Stimulated activated CD4-positive, alpha-beta T cell treated with anti-CD3 and anti-CD28 coated beads, TNF-alpha, amount 100 ng/mL, for 1 hour (primary cell): ENCODE results near the gene FLNC.

Source experiments
- DNase-seq, 3 donors: peaks; one replicate each; pipeline ENCODE4 v3.0.0-alpha.2; 2020; ENCODE audit warnings: low read depth in 3 of 3, low spot score in 1 of 3

Gene FLNC

GRCh38 chr7:128831994-128832879, 2.0 kb downstream of the FLNC start:
- no peak for DNase-seq

DNA sequence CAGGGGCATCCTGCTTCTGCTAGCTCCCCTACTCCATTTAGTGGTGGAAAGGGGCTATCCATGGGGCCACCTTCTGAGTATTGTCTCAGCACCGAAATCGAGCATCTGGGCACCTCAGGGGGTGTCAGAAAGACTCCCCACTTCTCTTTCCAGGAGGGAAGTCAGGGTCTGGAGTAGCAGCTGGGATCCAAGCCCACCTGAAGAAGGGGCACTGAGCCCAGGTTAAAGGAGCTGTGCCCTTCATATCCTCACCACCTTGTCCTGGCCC, 2.6 kb downstream of the FLNC start:
- no peak for DNase-seq

- no peak for DNase-seq
Measured at GRCh38 chr7:128833148-128833945, 3.1 kb downstream of the FLNC start.

- no peak for DNase-seq
Measured at GRCh38 chr7:128833946-128834325, 3.7 kb downstream of the FLNC start.

DNA sequence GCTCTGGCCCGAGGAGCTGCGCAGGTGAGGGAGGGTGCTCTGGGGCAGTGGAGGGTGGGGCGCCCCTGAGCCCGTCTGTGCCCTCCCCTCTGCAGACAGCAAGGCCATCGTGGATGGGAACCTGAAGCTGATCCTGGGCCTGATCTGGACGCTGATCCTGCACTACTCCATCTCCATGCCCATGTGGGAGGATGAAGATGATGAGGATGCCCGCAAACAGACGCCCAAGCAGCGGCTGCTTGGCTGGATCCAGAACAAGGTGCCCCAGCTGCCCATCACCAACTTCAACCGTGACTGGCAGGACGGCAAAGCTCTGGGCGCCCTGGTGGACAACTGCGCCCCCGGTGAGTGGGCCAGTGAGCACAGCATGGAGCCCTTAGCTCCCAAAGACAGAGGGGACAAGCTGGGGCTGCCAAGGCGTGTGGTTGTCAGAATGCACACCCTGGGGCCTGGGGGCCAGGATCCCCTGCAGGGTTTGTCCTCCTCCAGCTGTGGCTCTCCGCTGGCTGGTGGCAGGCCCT, 5.1 kb downstream of the FLNC start:
- no peak for DNase-seq

DNA sequence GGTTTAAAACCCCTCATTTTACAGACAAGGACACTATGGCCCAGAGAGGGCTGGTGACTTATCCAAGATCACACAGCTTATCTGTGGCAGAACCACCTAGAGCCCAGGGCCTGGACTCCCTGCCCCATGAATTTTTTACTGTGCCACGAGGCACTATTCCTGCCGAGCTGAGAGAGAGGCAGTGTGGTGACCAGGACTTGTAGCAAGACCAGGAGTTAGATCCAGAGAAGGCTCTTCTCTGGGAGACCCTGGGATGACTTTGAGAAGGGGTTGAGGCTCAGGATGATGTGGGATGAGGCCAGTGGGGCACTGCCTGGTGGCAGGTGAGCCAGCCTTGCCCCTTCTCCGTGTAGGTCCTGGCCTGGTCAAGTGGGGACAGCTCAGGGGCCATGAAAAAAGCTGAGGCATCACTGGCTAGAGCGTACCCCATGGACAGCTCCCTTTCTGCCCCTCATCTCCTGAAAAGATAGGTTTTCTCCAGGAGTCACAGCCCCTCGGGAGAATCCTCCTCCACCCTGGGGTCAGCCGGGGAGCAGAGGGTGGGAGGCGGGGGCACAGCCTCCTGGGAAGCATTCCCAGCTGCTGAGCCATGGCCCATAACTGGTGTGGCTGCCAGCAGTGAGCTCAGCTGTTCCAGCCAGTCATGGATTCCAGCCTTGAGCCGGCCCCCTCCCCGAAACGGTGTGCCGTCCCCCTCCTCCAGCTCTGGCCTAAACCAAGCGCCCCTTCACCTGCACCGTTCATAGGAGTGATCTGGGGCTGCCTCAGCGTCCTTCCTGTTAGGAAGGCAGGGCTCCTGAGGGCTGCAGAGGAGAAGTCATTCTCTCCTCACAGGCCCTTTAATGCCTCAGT, 5.8 kb downstream of the FLNC start:
- DNase-seq: no peak

DNA sequence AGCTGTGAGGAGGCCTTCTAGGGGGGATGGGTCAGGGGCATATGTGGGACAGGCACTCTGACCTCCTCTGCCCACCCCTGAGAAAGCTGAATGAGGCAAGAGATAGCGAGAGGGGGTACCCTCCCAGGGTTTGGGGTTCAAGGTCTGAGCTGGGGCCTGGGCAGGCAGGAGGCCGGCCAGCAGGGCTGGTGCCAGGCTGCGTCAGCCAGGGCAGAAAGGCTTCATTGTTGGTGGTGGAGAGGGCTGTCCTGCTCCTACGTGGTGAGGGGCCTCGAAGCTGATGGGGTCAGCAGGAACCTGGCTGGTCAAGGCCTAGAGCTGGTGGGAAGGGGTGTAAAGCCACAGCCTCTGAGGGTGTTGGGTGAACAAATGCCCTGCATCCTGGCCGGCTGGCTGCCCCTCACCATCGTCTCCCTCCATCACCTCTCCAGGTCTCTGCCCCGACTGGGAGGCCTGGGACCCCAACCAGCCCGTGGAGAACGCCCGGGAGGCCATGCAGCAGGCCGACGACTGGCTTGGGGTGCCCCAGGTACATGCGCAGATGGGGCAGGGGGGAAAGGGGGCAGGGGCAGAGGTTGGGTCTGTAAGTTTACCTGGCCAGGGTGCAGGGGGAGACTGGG, 6.6 kb downstream of the FLNC start:
- DNase-seq: no peak

- no peak for DNase-seq
Measured at GRCh38 chr7:128837521-128837921, 7.3 kb downstream of the FLNC start.

DNA sequence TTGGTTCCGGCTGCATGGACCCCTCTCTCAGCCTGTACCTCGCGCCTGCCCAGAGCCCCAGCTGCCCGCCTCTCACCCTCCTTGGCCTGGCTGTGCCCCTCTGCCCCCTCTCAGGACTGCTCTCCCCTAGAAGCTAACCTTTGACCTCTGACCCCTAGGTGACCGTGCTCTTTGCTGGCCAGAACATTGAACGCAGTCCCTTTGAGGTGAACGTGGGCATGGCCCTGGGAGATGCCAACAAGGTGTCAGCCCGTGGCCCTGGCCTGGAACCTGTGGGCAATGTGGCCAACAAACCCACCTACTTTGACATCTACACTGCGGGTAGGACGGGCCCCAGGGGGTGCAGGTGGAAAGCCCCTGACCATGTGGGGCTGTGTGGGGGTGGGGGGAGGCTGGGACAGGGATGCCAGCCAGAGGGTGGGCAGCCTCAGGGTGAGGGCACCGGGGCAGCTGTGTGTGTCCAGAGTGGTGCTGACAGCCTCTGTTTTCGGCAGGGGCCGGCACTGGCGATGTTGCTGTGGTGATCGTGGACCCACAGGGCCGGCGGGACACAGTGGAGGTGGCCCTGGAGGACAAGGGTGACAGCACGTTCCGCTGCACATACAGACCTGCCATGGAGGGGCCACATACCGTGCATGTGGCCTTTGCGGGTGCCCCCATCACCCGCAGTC, 8.0 kb downstream of the FLNC start:
- DNase-seq: no peak

DNA sequence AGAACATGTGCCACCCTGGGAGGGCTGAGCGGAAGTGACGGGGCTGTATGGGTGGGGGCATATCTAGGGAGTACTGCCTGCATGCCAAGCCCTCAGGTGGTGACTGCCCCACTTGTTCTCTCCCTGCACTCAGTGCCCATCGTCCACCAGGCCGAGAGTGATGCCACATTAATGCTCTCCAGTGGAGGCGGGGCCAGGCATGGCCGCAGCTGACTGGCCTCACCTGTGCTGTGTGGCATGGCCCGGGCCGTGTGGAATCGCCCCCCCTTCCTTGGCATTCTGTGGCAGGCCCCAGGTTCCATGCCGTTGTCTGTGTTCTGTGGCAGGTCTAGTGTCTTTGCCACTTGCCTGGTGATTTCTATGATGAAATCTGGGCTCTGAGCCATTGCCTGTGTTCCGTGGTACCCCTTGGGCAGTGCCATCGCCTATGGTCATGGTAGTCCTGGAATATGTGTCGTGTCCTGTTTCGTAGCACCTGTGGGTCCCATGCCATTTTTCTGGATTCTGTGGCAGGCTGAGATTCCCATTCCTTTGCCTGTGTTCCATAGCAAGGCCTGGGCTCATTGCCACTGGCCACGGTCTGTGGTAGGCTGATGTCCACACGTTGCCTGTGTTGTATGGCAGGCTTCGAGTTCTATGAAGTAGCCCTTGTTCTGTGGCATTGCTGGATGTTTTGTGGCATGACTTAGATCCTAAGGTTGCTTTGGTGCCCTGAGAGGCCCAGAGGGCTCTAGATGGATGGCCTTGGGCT, 8.9 kb downstream of the FLNC start:
- DNase-seq: no peak

DNA sequence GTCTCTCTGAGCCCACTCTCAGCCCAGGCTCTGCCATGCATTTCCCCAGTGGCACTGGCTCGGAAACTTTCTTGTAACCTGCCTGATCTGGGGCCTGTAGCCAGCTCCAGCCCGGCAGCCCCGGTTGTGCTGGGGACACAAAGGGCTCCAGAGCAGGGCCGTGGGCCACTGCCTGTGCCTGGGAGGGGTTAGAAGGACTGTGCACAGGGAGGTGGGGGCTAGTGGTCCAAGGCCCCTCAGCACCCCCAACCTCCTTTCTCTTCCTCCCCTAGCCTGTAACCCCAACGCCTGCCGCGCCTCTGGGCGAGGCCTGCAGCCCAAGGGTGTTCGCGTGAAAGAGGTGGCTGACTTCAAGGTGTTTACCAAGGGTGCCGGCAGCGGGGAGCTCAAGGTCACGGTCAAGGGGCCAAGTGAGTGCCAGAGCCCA, 9.6 kb downstream of the FLNC start:
- DNase-seq: no peak

DNA sequence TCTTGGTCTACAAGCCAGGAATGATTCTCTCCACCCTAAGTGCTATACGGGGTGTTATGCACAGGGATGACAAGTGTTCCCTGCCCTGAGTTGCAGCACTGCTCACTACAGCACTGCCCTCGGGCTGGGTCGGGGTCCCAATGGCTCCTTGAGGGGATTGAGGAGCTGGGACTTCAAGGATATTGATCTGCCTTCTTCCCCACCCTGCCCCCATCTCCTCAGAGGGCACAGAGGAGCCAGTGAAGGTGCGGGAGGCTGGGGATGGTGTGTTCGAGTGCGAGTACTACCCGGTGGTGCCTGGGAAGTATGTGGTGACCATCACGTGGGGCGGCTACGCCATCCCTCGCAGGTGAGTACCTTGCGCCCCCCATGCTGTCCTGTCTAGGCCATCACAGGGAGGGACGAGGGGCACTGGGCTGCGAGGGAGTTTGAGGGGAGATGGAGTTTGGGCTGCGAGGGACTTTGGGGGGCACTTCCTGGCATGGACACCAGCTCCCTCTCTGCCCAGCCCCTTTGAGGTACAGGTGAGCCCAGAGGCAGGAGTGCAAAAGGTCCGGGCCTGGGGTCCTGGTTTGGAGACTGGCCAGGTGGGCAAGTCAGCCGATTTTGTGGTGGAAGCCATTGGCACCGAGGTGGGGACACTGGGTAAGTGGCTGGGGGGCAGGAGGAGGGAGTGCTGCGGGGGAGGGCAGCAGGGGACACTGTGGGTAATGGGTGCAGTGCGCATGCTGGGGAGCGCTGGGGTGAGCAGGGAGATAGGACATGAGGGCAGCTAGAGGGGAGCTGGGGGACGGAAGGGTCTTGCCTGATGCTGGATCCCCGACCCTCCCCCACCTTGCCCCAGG, 10.3 kb downstream of the FLNC start:
- DNase-seq: no peak

GRCh38 chr7:128841171-128841690, 11.0 kb downstream of the FLNC start:
- DNase-seq: no peak

DNA sequence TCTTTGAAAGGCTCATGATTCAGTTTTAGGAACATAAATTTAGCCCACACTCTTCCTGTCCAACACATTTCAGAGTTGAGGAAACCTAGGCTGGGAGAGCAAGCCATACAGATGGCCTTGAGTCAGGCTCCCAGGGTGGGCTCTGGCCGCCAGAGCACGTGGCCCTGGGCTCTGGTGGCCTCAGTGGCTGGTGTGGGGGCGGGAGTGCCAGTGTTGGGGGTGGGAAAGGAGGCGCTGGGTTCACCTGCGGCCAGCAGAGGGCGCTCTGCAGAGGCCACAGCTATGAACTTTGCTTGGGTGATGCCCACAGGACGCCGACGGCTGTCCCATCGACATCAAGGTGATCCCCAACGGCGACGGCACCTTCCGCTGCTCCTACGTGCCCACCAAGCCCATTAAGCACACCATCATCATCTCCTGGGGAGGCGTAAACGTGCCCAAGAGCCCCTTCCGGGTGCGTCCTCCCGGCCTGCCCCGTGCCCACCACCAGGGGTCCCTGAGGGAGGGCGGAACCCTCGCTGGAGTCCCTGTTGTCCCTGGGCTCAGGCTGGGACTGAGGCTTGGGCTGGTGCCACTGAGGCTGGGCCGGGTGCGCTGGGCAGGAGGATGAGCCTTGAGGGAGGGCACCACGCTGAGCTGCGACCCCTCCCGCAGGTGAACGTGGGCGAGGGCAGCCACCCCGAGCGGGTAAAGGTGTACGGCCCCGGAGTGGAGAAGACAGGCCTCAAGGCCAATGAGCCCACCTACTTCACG, 11.9 kb downstream of the FLNC start:
- peak in 1 of 3 donors; percentile 43 for DNase-seq

DNA sequence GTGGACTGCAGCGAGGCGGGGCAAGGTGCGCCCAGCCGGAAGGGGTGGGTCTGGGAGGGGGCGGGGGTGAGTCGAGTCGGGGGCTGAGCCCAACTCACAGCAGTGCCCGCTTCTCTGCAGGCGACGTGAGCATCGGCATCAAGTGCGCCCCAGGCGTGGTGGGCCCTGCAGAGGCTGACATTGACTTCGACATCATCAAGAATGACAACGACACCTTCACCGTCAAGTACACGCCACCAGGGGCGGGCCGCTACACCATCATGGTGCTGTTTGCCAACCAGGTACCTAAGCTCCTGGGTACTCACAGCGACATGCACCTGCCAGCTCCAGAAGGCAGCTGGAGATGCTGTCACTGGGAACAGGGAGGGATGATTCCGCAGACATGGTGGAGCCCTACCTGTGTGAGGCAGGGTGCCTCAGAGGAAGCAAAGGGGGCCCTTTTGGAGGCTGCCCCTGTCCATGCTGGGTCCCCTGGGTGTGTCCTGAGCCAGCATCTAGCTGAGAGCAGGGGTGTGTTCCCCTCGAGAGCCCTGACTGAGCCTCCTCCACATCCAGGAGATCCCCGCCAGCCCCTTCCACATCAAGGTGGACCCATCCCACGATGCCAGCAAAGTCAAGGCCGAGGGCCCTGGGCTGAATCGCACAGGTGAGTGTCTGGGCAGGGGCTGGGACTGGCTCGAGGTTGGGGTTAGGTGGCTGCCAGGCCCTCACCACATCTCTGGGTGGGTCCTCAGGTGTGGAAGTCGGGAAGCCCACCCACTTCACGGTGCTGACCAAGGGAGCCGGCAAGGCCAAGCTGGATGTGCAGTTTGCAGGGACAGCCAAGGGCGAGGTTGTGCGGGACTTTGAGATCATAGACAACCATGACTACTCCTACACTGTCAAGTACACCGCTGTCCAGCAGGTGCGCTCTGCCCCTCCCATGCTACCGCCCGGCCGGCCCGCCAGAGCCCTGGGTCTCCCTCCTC, 12.8 kb downstream of the FLNC start:
- DNase-seq: no peak

GRCh38 chr7:128843938-128844621, 13.9 kb downstream of the FLNC start:
- DNase-seq: no peak
